Inferior parietal cortex (tissue), 1 donor: Measurements from ENCODE around the gene SPARCL1.
A peak's percentile ranks its signal among the peaks of the same experiment; 100 is the strongest.

ENCODE experiments used
- DNase-seq: peaks from one replicate; pipeline ENCODE4 v3.0.0-alpha.2; 2016; ENCODE audit errors: extremely low spot score

Gene SPARCL1

GRCh38 chr4:87540146-87541058 lies 11.2 kb upstream of the SPARCL1 start:
- DNase-seq, result no peak

- no peak for DNase-seq
Observed at GRCh38 chr4:87532907-87533306, 3.7 kb upstream of the SPARCL1 start.

GRCh38 chr4:87532109-87532508 lies 2.9 kb upstream of the SPARCL1 start:
- no peak for DNase-seq

GRCh38 chr4:87531621-87532020 lies 2.4 kb upstream of the SPARCL1 start:
- DNase-seq, result no peak

GRCh38 chr4:87530868-87531267 lies 1.7 kb upstream of the SPARCL1 start:
- DNase-seq, result peak; percentile 72

- no peak for DNase-seq
Observed at GRCh38 chr4:87530229-87530628, 1.1 kb upstream of the SPARCL1 start.

GRCh38 chr4:87527431-87528220 lies 1.6 kb downstream of the SPARCL1 start:
- no peak for DNase-seq

- peak; percentile 68 for DNase-seq
Observed at GRCh38 chr4:87525636-87526295, 3.4 kb downstream of the SPARCL1 start.

GRCh38 chr4:87524456-87524855 lies 4.7 kb downstream of the SPARCL1 start:
- DNase-seq, result no peak

- no peak for DNase-seq
Observed at GRCh38 chr4:87523307-87523706, 5.9 kb downstream of the SPARCL1 start.

GRCh38 chr4:87521757-87522374 lies 7.3 kb downstream of the SPARCL1 start:
- DNase-seq, result no peak

GRCh38 chr4:87521319-87521718 lies 7.9 kb downstream of the SPARCL1 start:
- no peak for DNase-seq

- no peak for DNase-seq
Observed at GRCh38 chr4:87517621-87518020, 11.6 kb downstream of the SPARCL1 start.

GRCh38 chr4:87516683-87517082 lies 12.5 kb downstream of the SPARCL1 start:
- no peak for DNase-seq

GRCh38 chr4:87512400-87512799 lies 16.8 kb downstream of the SPARCL1 start:
- no peak for DNase-seq

- no peak for DNase-seq
Observed at GRCh38 chr4:87511500-87511899, 17.7 kb downstream of the SPARCL1 start.

GRCh38 chr4:87510747-87511146 lies 18.4 kb downstream of the SPARCL1 start:
- DNase-seq, result no peak

GRCh38 chr4:87506974-87507701 lies 22.0 kb downstream of the SPARCL1 start:
- no peak for DNase-seq

GRCh38 chr4:87505862-87506261 lies 23.3 kb downstream of the SPARCL1 start:
- DNase-seq, result no peak

- DNase-seq, result no peak
Observed at GRCh38 chr4:87502580-87503238, 26.5 kb downstream of the SPARCL1 start.

- no peak for DNase-seq
Observed at GRCh38 chr4:87500092-87500462, 29.1 kb downstream of the SPARCL1 start.
